Osteocyte (in vitro differentiated cells): ENCODE results near the gene STIM2. TPM values are rescaled to one million over a fixed set of nuclear protein-coding genes. Genes with fewer than 3 reads are reported as not detected.

ENCODE experiments used
- DNase-seq: peaks from one replicate; pipeline ENCODE4 v3.0.0; 2021; ENCODE audit warnings: mixed read lengths; ENCODE audit not compliant: unreplicated experiment; ENCODE audit errors: extremely low spot score
- H3K27ac Mint-ChIP-seq: one replicate; pipeline ENCODE4 v1.8.0; 2021; ENCODE audit warnings: mild to moderate bottlenecking, mixed read lengths; ENCODE audit not compliant: unreplicated experiment
- H3K27me3 Mint-ChIP-seq: one replicate; pipeline ENCODE4 v1.8.0; 2021; ENCODE audit warnings: mixed read lengths; ENCODE audit not compliant: unreplicated experiment
- H3K36me3 Mint-ChIP-seq: one replicate; pipeline ENCODE4 v1.8.0; 2021; ENCODE audit warnings: mixed read lengths; ENCODE audit not compliant: unreplicated experiment
- H3K4me1 Mint-ChIP-seq: one replicate; pipeline ENCODE4 v1.8.0; 2021; ENCODE audit warnings: mixed read lengths; ENCODE audit not compliant: unreplicated experiment
- H3K4me3 Mint-ChIP-seq: one replicate; pipeline ENCODE4 v1.8.0; 2021; ENCODE audit warnings: mild to moderate bottlenecking, moderate library complexity, mixed read lengths; ENCODE audit not compliant: unreplicated experiment
- H3K9me3 Mint-ChIP-seq: one replicate; pipeline ENCODE4 v1.8.0; 2021; ENCODE audit warnings: mixed read lengths; ENCODE audit not compliant: unreplicated experiment
- CTCF ChIP-seq: fragments of 200-600 bp; sonication (generic); IDR thresholded peaks from 2 replicates; pipeline ENCODE4 v1.5.0; 2021; ENCODE audit warnings: antibody characterized with exemption, mild to moderate bottlenecking, moderate library complexity
- total RNA-seq: library from RNA; stranded (reverse); gene quantifications from 2 replicates; pipeline ENCODE4 v1.2.1, GENCODE V29; 2021

The STIM2 gene
- total RNA-seq, 1 donor from 2014 or later, result 14.1 TPM

GRCh38 chr4:26978387-26979053 lies 117.9 kb downstream of the STIM2 start:
- no peak for DNase-seq
- TF ChIP-seq CTCF, result no peak
- no peak overlapping the region for H3K27ac Mint-ChIP-seq
- H3K9me3 Mint-ChIP-seq, result no peaks in the 10 kb centered on the region
- H3K27me3 Mint-ChIP-seq, result no peaks in the 10 kb centered on the region
- no peaks in the 10 kb centered on the region for H3K36me3 Mint-ChIP-seq
- H3K4me1 Mint-ChIP-seq, result peaks cover 5% of the 10 kb centered on the region
- no peak overlapping the region for H3K4me3 Mint-ChIP-seq

- H3K36me3 Mint-ChIP-seq, result no peaks in the 10 kb centered on the region
- DNase-seq, result no peak
- H3K4me3 Mint-ChIP-seq, result no peak overlapping the region
- H3K9me3 Mint-ChIP-seq, result no peaks in the 10 kb centered on the region
- H3K27ac Mint-ChIP-seq, result no peak overlapping the region
- no peak for TF ChIP-seq CTCF
- H3K27me3 Mint-ChIP-seq, result no peaks in the 10 kb centered on the region
- peaks cover 4% of the 10 kb centered on the region for H3K4me1 Mint-ChIP-seq
Measured at GRCh38 chr4:26984896-26985295, 124.3 kb downstream of the STIM2 start.

- Mint-ChIP-seq H3K4me1 (peaks cover 4% of the 10 kb centered on the region), H3K9me3 (no peaks in the 10 kb centered on the region), H3K27ac (no peak overlapping the region), H3K27me3 (no peaks in the 10 kb centered on the region), H3K4me3 (no peak overlapping the region), H3K36me3 (no peaks in the 10 kb centered on the region)
- TF ChIP-seq CTCF, result no peak
- DNase-seq, result no peak
Measured at GRCh38 chr4:26985873-26986272, 125.2 kb downstream of the STIM2 start.

- no peaks in the 10 kb centered on the region for H3K27me3 Mint-ChIP-seq
- H3K36me3 Mint-ChIP-seq, result no peaks in the 10 kb centered on the region
- H3K4me3 Mint-ChIP-seq, result no peak overlapping the region
- no peak for DNase-seq
- H3K9me3 Mint-ChIP-seq, result no peaks in the 10 kb centered on the region
- TF ChIP-seq CTCF, result no peak
- H3K27ac Mint-ChIP-seq, result no peak overlapping the region
- peaks cover 4% of the 10 kb centered on the region for H3K4me1 Mint-ChIP-seq
Measured at GRCh38 chr4:26987191-26987590, 126.5 kb downstream of the STIM2 start.

- no peaks in the 10 kb centered on the region for H3K9me3 Mint-ChIP-seq
- H3K4me1 Mint-ChIP-seq, result no peaks in the 10 kb centered on the region
- H3K4me3 Mint-ChIP-seq, result no peak overlapping the region
- no peak for TF ChIP-seq CTCF
- H3K27me3 Mint-ChIP-seq, result no peaks in the 10 kb centered on the region
- H3K27ac Mint-ChIP-seq, result no peak overlapping the region
- H3K36me3 Mint-ChIP-seq, result peaks cover 3% of the 10 kb centered on the region
- DNase-seq, result no peak
Measured at GRCh38 chr4:26991057-26991456, 130.4 kb downstream of the STIM2 start.
